Vagina (tissue), 2 donors: ENCODE data around the gene EPB41L3.

Experiments used
- POLR2A ChIP-seq, 2 donors: fragments of 450-650 bp; IDR thresholded peaks; one replicate each; pipeline ENCODE4 v1.6.1; 2017; ENCODE audit warnings: antibody characterized with exemption in 2 of 2, mild to moderate bottlenecking in 2 of 2, moderate library complexity in 2 of 2
- TF ChIP-seq, protein P1 (sequence below), 3 experiments: fragments of 450-650 bp in 2 of 3; fragments of 200-600 bp in 1 of 3; sonication (generic) in 1 of 3; IDR thresholded peaks; one replicate each; pipeline ENCODE4 v1.5.1; 2017 to 2019; ENCODE audit warnings: antibody characterized with exemption in 3 of 3, mild to moderate bottlenecking in 2 of 3, moderate library complexity in 2 of 3

DNA sequence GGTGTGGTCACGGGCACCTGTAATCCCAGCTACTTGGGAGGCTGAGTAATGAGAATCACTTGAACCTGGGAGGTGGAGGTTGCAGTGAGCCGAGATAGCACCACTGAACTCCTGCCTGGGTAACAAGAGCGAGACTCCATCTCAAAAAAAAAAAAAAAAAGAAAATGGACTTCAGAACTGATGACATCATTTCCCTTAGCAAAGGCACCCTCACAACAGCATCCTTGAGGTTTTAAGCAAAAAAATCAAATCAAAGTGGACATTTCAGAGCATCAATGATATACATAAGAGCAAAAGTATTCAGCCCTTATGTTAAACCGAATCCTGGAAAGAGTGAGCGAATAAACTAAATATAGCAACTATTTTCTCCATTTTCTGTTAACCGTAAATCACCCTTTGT, 45.3 kb downstream of the EPB41L3 start:
- TF ChIP-seq, protein P1, sequence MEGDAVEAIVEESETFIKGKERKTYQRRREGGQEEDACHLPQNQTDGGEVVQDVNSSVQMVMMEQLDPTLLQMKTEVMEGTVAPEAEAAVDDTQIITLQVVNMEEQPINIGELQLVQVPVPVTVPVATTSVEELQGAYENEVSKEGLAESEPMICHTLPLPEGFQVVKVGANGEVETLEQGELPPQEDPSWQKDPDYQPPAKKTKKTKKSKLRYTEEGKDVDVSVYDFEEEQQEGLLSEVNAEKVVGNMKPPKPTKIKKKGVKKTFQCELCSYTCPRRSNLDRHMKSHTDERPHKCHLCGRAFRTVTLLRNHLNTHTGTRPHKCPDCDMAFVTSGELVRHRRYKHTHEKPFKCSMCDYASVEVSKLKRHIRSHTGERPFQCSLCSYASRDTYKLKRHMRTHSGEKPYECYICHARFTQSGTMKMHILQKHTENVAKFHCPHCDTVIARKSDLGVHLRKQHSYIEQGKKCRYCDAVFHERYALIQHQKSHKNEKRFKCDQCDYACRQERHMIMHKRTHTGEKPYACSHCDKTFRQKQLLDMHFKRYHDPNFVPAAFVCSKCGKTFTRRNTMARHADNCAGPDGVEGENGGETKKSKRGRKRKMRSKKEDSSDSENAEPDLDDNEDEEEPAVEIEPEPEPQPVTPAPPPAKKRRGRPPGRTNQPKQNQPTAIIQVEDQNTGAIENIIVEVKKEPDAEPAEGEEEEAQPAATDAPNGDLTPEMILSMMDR (IDR thresholded peaks at IDR 0.05) = no peak
- no peak for TF ChIP-seq POLR2A (IDR thresholded peaks at IDR 0.05)
